ENCODE results near the gene ZDHHC19. TPM values are rescaled to one million over a fixed set of nuclear protein-coding genes. Genes with fewer than 3 reads are reported as not detected.

The ZDHHC19 gene
- total and polyA plus RNA-seq, 9 donors, result 0.24 to 0.32 TPM; not detected in 7

DNA sequence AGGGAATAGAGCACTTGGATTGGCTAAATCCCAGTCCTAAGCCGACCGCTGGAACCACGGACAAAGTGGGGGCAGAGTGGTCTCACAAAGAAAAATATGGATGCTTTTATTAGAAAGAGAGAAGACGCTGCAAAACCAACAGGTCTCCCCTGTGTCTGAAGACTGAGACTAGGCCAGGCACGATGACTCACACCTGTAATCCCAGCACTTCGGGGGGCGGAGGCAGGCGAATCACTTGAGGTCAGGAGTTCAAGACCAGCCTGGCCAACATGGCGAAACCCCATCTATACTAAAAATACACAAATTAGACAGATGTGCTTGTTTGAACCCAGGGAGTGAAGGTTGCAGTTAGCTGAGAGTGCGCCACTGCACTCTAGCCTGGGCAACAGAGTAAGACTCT is 61.8 kb downstream of the ZDHHC19 start:
- H3K4me3 ChIP-seq (ENCODE audit: low read length), result no peak overlapping the region
- no peaks in the 10 kb centered on the region for H3K36me3 ChIP-seq (ENCODE audit: control insufficient read depth, insufficient read depth, low read length)
- H3K9me3 ChIP-seq (replicated peaks; ENCODE audit: control insufficient read depth, low read depth, low read length), result no peaks in the 10 kb centered on the region
- no peaks in the 10 kb centered on the region for H3K27me3 ChIP-seq (ENCODE audit: control insufficient read depth, insufficient read depth, low read length)
- DNase-seq, result no peak
- WGBS (ENCODE audit: insufficient coverage), result 91% methylated on average over 9 of the region's 10 CpGs
- H3K4me1 ChIP-seq (ENCODE audit: control insufficient read depth, insufficient read depth, low read length), result no peaks in the 10 kb centered on the region
- no peak overlapping the region for H3K27ac ChIP-seq (ENCODE audit: low read length)

Other genes starting within 250 kb of the ZDHHC19 start
- 46.2 TPM for gene TFRC, start 129.3 kb downstream of the ZDHHC19 start, total RNA-seq
- gene TFRC, start 129.3 kb downstream of the ZDHHC19 start, polyA plus RNA-seq (ENCODE audit: insufficient read depth in 1 of 8, insufficient read length in 8 of 8, low replicate concordance in 1 of 8), result 10 to 100 TPM; 24.7 to 45.8 (median 30.7) TPM
- 0.44 TPM for gene SLC51A, start 5.1 kb upstream of the ZDHHC19 start, total RNA-seq
- gene SLC51A, start 5.1 kb upstream of the ZDHHC19 start, polyA plus RNA-seq (ENCODE audit: insufficient read depth in 1 of 8, insufficient read length in 8 of 8, low replicate concordance in 1 of 8), result 1 to 10 TPM; 4.4 to 9.0 (median 6.7) TPM
- gene PCYT1A, start 76.3 kb upstream of the ZDHHC19 start, total RNA-seq, result 34.7 TPM
- gene PCYT1A, start 76.3 kb upstream of the ZDHHC19 start, polyA plus RNA-seq (ENCODE audit: insufficient read depth in 1 of 8, insufficient read length in 8 of 8, low replicate concordance in 1 of 8), result 10 to 100 TPM; 29.9 to 41.9 (median 37.4) TPM
- gene DYNLT2B, start 106.8 kb upstream of the ZDHHC19 start, total RNA-seq, result 8.8 TPM
- gene DYNLT2B, start 106.8 kb upstream of the ZDHHC19 start, polyA plus RNA-seq (ENCODE audit: insufficient read depth in 1 of 8, insufficient read length in 8 of 8, low replicate concordance in 1 of 8), result 10 to 100 TPM in 6 of 8 donors, 1 to 10 TPM in 2; 8.3 to 13.6 (median 10.8) TPM
- gene TM4SF19, start 127.0 kb upstream of the ZDHHC19 start, total RNA-seq, result not detected
- under 1 TPM in 6 of 8 donors, not detected in 2; 0.15 to 0.44 (median 0.33) TPM for gene TM4SF19, start 127.0 kb upstream of the ZDHHC19 start, polyA plus RNA-seq (ENCODE audit: insufficient read depth in 1 of 8, insufficient read length in 8 of 8, low replicate concordance in 1 of 8)
- 14.3 TPM for gene UBXN7, start 221.0 kb upstream of the ZDHHC19 start, total RNA-seq
- 10 to 100 TPM; 12.8 to 22.0 (median 16.7) TPM for gene UBXN7, start 221.0 kb upstream of the ZDHHC19 start, polyA plus RNA-seq (ENCODE audit: insufficient read depth in 1 of 8, insufficient read length in 8 of 8, low replicate concordance in 1 of 8)